ENCODE data around the gene SOS1.

DNA sequence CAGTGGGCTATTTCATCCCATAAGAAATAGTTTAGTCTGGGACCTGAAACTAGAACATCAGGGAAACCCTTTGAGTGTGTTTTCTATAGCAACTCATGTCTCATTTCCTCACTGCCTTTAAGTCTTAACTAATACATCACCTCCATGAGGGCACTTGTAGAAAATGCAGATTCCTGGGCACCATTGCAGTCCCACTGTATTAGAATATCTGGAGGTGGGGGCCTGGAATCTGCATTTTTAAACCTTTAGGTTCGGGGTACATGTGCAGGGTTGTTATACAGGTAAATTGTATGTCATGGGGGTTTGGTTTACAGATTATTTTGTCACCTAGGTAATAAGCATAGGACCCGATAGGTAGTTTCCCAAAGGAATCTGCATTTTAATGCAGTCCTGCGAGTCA is 143.8 kb downstream of the SOS1 start:
- TF ChIP-seq, protein P1, sequence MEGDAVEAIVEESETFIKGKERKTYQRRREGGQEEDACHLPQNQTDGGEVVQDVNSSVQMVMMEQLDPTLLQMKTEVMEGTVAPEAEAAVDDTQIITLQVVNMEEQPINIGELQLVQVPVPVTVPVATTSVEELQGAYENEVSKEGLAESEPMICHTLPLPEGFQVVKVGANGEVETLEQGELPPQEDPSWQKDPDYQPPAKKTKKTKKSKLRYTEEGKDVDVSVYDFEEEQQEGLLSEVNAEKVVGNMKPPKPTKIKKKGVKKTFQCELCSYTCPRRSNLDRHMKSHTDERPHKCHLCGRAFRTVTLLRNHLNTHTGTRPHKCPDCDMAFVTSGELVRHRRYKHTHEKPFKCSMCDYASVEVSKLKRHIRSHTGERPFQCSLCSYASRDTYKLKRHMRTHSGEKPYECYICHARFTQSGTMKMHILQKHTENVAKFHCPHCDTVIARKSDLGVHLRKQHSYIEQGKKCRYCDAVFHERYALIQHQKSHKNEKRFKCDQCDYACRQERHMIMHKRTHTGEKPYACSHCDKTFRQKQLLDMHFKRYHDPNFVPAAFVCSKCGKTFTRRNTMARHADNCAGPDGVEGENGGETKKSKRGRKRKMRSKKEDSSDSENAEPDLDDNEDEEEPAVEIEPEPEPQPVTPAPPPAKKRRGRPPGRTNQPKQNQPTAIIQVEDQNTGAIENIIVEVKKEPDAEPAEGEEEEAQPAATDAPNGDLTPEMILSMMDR (IDR thresholded peaks at IDR 0.05), result no peak
- TF ChIP-seq, protein P2, sequence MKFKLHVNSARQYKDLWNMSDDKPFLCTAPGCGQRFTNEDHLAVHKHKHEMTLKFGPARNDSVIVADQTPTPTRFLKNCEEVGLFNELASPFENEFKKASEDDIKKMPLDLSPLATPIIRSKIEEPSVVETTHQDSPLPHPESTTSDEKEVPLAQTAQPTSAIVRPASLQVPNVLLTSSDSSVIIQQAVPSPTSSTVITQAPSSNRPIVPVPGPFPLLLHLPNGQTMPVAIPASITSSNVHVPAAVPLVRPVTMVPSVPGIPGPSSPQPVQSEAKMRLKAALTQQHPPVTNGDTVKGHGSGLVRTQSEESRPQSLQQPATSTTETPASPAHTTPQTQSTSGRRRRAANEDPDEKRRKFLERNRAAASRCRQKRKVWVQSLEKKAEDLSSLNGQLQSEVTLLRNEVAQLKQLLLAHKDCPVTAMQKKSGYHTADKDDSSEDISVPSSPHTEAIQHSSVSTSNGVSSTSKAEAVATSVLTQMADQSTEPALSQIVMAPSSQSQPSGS (CRISPR knock-in tag; IDR thresholded peaks at IDR 0.05; ENCODE audit: borderline replicate concordance, low read depth), result no peak
- TF ChIP-seq, protein P3, sequence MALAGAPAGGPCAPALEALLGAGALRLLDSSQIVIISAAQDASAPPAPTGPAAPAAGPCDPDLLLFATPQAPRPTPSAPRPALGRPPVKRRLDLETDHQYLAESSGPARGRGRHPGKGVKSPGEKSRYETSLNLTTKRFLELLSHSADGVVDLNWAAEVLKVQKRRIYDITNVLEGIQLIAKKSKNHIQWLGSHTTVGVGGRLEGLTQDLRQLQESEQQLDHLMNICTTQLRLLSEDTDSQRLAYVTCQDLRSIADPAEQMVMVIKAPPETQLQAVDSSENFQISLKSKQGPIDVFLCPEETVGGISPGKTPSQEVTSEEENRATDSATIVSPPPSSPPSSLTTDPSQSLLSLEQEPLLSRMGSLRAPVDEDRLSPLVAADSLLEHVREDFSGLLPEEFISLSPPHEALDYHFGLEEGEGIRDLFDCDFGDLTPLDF (CRISPR knock-in tag; IDR thresholded peaks at IDR 0.05), result no peak
- TF ChIP-seq, protein P4, sequence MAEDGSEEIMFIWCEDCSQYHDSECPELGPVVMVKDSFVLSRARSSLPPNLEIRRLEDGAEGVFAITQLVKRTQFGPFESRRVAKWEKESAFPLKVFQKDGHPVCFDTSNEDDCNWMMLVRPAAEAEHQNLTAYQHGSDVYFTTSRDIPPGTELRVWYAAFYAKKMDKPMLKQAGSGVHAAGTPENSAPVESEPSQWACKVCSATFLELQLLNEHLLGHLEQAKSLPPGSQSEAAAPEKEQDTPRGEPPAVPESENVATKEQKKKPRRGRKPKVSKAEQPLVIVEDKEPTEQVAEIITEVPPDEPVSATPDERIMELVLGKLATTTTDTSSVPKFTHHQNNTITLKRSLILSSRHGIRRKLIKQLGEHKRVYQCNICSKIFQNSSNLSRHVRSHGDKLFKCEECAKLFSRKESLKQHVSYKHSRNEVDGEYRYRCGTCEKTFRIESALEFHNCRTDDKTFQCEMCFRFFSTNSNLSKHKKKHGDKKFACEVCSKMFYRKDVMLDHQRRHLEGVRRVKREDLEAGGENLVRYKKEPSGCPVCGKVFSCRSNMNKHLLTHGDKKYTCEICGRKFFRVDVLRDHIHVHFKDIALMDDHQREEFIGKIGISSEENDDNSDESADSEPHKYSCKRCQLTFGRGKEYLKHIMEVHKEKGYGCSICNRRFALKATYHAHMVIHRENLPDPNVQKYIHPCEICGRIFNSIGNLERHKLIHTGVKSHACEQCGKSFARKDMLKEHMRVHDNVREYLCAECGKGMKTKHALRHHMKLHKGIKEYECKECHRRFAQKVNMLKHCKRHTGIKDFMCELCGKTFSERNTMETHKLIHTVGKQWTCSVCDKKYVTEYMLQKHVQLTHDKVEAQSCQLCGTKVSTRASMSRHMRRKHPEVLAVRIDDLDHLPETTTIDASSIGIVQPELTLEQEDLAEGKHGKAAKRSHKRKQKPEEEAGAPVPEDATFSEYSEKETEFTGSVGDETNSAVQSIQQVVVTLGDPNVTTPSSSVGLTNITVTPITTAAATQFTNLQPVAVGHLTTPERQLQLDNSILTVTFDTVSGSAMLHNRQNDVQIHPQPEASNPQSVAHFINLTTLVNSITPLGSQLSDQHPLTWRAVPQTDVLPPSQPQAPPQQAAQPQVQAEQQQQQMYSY (CRISPR knock-in tag; IDR thresholded peaks at IDR 0.05), result no peak
- TF ChIP-seq, protein P5, sequence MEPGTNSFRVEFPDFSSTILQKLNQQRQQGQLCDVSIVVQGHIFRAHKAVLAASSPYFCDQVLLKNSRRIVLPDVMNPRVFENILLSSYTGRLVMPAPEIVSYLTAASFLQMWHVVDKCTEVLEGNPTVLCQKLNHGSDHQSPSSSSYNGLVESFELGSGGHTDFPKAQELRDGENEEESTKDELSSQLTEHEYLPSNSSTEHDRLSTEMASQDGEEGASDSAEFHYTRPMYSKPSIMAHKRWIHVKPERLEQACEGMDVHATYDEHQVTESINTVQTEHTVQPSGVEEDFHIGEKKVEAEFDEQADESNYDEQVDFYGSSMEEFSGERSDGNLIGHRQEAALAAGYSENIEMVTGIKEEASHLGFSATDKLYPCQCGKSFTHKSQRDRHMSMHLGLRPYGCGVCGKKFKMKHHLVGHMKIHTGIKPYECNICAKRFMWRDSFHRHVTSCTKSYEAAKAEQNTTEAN (CRISPR knock-in tag; IDR thresholded peaks at IDR 0.05), result no peak
- no peak for TF ChIP-seq JUN (CRISPR knock-in tag; IDR thresholded peaks at IDR 0.05)
- no peak for TF ChIP-seq NR2C2 (CRISPR knock-in tag; IDR thresholded peaks at IDR 0.05)
- TF ChIP-seq, protein P6, sequence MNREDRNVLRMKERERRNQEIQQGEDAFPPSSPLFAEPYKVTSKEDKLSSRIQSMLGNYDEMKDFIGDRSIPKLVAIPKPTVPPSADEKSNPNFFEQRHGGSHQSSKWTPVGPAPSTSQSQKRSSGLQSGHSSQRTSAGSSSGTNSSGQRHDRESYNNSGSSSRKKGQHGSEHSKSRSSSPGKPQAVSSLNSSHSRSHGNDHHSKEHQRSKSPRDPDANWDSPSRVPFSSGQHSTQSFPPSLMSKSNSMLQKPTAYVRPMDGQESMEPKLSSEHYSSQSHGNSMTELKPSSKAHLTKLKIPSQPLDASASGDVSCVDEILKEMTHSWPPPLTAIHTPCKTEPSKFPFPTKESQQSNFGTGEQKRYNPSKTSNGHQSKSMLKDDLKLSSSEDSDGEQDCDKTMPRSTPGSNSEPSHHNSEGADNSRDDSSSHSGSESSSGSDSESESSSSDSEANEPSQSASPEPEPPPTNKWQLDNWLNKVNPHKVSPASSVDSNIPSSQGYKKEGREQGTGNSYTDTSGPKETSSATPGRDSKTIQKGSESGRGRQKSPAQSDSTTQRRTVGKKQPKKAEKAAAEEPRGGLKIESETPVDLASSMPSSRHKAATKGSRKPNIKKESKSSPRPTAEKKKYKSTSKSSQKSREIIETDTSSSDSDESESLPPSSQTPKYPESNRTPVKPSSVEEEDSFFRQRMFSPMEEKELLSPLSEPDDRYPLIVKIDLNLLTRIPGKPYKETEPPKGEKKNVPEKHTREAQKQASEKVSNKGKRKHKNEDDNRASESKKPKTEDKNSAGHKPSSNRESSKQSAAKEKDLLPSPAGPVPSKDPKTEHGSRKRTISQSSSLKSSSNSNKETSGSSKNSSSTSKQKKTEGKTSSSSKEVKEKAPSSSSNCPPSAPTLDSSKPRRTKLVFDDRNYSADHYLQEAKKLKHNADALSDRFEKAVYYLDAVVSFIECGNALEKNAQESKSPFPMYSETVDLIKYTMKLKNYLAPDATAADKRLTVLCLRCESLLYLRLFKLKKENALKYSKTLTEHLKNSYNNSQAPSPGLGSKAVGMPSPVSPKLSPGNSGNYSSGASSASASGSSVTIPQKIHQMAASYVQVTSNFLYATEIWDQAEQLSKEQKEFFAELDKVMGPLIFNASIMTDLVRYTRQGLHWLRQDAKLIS (CRISPR knock-in tag; IDR thresholded peaks at IDR 0.05; ENCODE audit: borderline replicate concordance), result no peak
- TF ChIP-seq, protein P7, sequence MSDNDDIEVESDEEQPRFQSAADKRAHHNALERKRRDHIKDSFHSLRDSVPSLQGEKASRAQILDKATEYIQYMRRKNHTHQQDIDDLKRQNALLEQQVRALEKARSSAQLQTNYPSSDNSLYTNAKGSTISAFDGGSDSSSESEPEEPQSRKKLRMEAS (CRISPR knock-in tag; IDR thresholded peaks at IDR 0.05), result no peak
- TF ChIP-seq, protein P8, sequence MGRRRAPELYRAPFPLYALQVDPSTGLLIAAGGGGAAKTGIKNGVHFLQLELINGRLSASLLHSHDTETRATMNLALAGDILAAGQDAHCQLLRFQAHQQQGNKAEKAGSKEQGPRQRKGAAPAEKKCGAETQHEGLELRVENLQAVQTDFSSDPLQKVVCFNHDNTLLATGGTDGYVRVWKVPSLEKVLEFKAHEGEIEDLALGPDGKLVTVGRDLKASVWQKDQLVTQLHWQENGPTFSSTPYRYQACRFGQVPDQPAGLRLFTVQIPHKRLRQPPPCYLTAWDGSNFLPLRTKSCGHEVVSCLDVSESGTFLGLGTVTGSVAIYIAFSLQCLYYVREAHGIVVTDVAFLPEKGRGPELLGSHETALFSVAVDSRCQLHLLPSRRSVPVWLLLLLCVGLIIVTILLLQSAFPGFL (CRISPR knock-in tag; IDR thresholded peaks at IDR 0.05; ENCODE audit: borderline replicate concordance), result no peak
- no peak for TF ChIP-seq FOXK1 (CRISPR knock-in tag; IDR thresholded peaks at IDR 0.05)
- TF ChIP-seq CREB1 (CRISPR knock-in tag; IDR thresholded peaks at IDR 0.05), result no peak
- no peak for TF ChIP-seq RELA (CRISPR knock-in tag; IDR thresholded peaks at IDR 0.05; ENCODE audit: borderline replicate concordance)
- no peak for TF ChIP-seq ETV6 (CRISPR knock-in tag; IDR thresholded peaks at IDR 0.05)

Data from WTC11 (cell line).